H1 (cell line): ENCODE data around the gene TFAP2D.

Source experiments
- CEBPB ChIP-seq: IDR thresholded peaks from 2 replicates; pipeline ENCODE4 v1.6.1; 2012; ENCODE audit warnings: low read depth, low read length
- EGR1 ChIP-seq: IDR thresholded peaks from 2 replicates; pipeline ENCODE4 v1.6.1; 2011; ENCODE audit warnings: low read depth, low read length, borderline replicate concordance
- EZH2 ChIP-seq: fragments of 200-600 bp; sonication (generic); IDR thresholded peaks from 2 replicates; pipeline ENCODE4 v1.7.1; 2012; ENCODE audit warnings: low read depth, mild to moderate bottlenecking, moderate library complexity, low read length, inconsistent platforms; ENCODE audit not compliant: severe bottlenecking
- JUN ChIP-seq: IDR thresholded peaks from 2 replicates; pipeline ENCODE4 v1.6.1; 2011; ENCODE audit warnings: low read depth, mild to moderate bottlenecking, improper control_type of control experiment, low read length
- MAFK ChIP-seq: IDR thresholded peaks from 2 replicates; pipeline ENCODE4 v1.6.1; 2012; ENCODE audit warnings: low read depth, mild to moderate bottlenecking, improper control_type of control experiment, low read length
- POLR2A ChIP-seq, 2 experiments: IDR thresholded peaks; 1 replicate in 1 of 2; 2 replicates in 1 of 2; pipeline ENCODE4 v1.6.1; 2011; ENCODE audit warnings: low read depth in 2 of 2, low read length in 2 of 2, mild to moderate bottlenecking in 2 of 2; ENCODE audit errors: control extremely low read depth in 1 of 2
- POLR2AphosphoS5 ChIP-seq: IDR thresholded peaks from 2 replicates; pipeline ENCODE4 v1.6.1; 2011; ENCODE audit warnings: low read depth, low read length
- POU5F1 ChIP-seq: IDR thresholded peaks from 2 replicates; pipeline ENCODE4 v1.6.1; 2011; ENCODE audit warnings: low read depth, mild to moderate bottlenecking, low read length, moderate library complexity
- RXRA ChIP-seq: IDR thresholded peaks from 2 replicates; pipeline ENCODE4 v1.6.1; 2011; ENCODE audit warnings: low read depth, mild to moderate bottlenecking, low read length, moderate library complexity; ENCODE audit not compliant: insufficient read depth
- SRF ChIP-seq: IDR thresholded peaks from 2 replicates; pipeline ENCODE4 v1.6.1; 2011; ENCODE audit warnings: mild to moderate bottlenecking, low read depth, low read length, moderate library complexity
- TAF7 ChIP-seq: optimal IDR thresholded peaks from 2 replicates; pipeline ENCODE3; 2011; ENCODE audit warnings: low read depth, mild to moderate bottlenecking, inconsistent platforms, low read length, moderate library complexity, borderline replicate concordance
- ZNF274 ChIP-seq: IDR thresholded peaks from 2 replicates; pipeline ENCODE4 v1.7.0; 2012; ENCODE audit warnings: low read length, borderline replicate concordance; ENCODE audit errors: extremely low read depth
- TF ChIP-seq, protein P1 (sequence below), 3 experiments: IDR thresholded peaks; 1 replicate in 2 of 3; 2 replicates in 1 of 3; pipeline versions ENCODE4 v1.5.1 to v1.6.1; 2011; ENCODE audit warnings: low read length in 3 of 3, mild to moderate bottlenecking in 3 of 3, inconsistent platforms in 2 of 3, low read depth in 1 of 3, moderate library complexity in 1 of 3; ENCODE audit not compliant: insufficient read depth in 1 of 3; ENCODE audit errors: control extremely low read depth in 1 of 3

DNA sequence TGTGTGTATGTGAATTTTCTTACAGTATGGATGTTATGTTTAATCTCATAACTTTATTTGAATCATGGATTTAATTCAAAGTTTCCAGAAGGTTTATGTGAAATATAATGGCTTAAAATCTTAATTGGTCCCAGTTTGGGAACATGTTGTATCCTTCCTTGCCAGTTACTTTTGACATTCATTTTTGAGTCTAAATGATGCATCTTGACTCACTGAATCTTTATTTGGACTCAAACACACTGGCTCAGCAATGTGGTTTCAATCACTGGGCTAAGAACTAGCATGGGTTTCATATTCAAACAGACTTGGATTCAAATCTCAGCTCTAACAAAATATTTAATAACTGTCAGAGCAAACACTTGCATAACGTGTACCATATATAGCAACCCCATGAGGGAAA is 79.4 kb downstream of the TFAP2D start:
- TF ChIP-seq RXRA, result no peak
- TF ChIP-seq EZH2, result no peak
- no peak for TF ChIP-seq POLR2AphosphoS5
- no peak for TF ChIP-seq POU5F1
- no peak for TF ChIP-seq TAF7
- TF ChIP-seq, protein P1, sequence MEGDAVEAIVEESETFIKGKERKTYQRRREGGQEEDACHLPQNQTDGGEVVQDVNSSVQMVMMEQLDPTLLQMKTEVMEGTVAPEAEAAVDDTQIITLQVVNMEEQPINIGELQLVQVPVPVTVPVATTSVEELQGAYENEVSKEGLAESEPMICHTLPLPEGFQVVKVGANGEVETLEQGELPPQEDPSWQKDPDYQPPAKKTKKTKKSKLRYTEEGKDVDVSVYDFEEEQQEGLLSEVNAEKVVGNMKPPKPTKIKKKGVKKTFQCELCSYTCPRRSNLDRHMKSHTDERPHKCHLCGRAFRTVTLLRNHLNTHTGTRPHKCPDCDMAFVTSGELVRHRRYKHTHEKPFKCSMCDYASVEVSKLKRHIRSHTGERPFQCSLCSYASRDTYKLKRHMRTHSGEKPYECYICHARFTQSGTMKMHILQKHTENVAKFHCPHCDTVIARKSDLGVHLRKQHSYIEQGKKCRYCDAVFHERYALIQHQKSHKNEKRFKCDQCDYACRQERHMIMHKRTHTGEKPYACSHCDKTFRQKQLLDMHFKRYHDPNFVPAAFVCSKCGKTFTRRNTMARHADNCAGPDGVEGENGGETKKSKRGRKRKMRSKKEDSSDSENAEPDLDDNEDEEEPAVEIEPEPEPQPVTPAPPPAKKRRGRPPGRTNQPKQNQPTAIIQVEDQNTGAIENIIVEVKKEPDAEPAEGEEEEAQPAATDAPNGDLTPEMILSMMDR (IDR thresholded peaks at IDR 0.05; ENCODE audit: control extremely low read depth in 1 of 3, insufficient read depth in 1 of 3, low read depth in 1 of 3, low read length in 3 of 3), result no peak
- TF ChIP-seq MAFK, result no peak
- no peak for TF ChIP-seq POLR2A (IDR thresholded peaks at IDR 0.05; ENCODE audit: control extremely low read depth in 1 of 2, low read depth in 2 of 2, low read length in 2 of 2)
- TF ChIP-seq SRF, result no peak
- no peak for TF ChIP-seq EGR1
- no peak for TF ChIP-seq ZNF274
- TF ChIP-seq CEBPB, result no peak
- TF ChIP-seq JUN, result no peak
